ENCODE results near the gene CDS1.

DNA sequence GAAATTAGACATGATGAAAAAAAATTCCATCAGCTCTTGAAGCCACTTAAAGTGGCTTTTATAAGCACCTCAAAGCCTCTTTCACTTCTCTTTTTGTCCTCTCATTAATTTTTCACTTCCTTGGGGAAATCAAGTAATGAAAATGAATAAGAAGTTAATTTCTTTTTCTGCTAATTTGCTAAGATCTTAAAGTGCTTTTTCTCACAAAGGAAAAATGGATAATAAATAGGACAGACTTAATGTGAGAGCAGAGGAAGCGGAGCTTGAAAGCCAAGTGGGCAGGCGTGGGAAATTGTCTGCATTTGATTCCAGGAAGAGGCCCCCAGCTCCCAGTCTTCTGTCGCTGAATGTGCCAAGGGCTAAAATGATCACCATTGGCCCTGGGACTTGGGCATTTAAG, 28.6 kb downstream of the CDS1 start:
- TF ChIP-seq, protein P1, sequence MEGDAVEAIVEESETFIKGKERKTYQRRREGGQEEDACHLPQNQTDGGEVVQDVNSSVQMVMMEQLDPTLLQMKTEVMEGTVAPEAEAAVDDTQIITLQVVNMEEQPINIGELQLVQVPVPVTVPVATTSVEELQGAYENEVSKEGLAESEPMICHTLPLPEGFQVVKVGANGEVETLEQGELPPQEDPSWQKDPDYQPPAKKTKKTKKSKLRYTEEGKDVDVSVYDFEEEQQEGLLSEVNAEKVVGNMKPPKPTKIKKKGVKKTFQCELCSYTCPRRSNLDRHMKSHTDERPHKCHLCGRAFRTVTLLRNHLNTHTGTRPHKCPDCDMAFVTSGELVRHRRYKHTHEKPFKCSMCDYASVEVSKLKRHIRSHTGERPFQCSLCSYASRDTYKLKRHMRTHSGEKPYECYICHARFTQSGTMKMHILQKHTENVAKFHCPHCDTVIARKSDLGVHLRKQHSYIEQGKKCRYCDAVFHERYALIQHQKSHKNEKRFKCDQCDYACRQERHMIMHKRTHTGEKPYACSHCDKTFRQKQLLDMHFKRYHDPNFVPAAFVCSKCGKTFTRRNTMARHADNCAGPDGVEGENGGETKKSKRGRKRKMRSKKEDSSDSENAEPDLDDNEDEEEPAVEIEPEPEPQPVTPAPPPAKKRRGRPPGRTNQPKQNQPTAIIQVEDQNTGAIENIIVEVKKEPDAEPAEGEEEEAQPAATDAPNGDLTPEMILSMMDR (IDR thresholded peaks at IDR 0.05; ENCODE audit: poor library complexity): no peak
- no peak for TF ChIP-seq EZH2phosphoT487 (IDR thresholded peaks at IDR 0.05; ENCODE audit: low read depth, severe bottlenecking, unreplicated experiment)
